GM21390 (cell line): ENCODE measurements around the gene DPF3.

Source experiments
- ATAC-seq: cut with Tn5 transposase; IDR thresholded peaks from one replicate; pipeline ENCODE4 v1.9.1; 2021; ENCODE audit not compliant: unreplicated experiment

DPF3 gene

GRCh38 chr14:72722201-72722785 lies 171.6 kb downstream of the DPF3 start:
- no peak for ATAC-seq

- ATAC-seq: no peak
These were observed 172.8 kb downstream of the DPF3 start for GRCh38 chr14:72721083-72721482.

DNA sequence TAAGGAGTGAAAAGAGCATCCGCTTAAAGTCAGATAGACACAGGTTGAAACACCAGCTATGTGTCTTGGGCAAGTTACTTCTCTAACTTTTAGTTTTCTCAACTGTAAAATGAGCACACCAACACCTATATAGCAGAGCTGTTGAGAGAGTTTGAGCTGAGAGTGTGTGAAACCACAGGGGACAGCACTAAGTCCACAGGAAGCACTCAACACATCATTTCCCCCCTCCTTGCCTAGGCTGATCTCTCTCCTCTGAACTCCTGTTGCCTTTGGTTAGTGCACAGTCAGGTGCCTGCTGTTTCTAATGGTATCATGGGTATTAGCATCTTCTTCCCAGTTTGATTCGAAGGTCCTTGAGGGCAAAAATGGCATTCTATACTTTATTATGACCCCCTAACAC lies 176.7 kb downstream of the DPF3 start:
- no peak for ATAC-seq

DNA sequence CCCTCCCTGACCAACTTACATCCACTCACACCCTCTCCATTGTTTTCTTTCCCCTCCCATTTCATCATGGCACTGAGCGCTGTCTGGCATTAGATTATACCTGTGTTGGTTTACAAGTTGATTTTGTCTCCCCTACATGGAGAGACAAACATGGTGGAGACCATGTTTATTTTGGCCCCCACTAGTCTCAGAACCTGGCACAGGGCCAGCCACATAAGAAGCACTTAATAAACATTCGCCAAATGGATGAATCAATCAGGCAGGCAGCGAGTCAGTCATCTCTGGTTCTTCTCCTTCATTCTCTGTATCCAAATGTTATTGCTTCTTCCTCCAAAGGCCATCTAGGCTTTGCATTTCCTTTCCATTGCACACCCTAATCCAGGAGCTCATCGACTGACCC lies 177.4 kb downstream of the DPF3 start:
- no peak for ATAC-seq

DNA sequence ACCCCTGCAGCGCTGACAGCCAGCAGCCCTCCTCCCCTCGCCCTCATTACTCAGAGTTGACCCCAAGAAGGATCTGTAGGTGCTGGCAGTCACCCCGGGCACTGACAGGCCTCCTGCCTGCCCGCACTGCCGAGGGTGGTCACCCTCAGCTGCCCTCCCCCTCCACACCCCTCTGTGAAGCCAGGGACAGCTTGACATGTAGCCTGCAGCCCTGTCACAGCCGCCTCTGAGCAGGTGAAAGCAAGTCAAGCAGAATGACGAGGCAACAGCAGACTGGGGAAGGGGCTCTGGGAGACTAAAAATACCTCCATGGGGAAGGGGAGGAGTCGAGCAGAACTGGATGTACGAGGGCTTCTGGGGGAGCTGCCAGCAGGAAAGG lies 178.1 kb downstream of the DPF3 start:
- no peak for ATAC-seq

- ATAC-seq: no peak
These were observed 178.6 kb downstream of the DPF3 start for GRCh38 chr14:72715215-72715849.

DNA sequence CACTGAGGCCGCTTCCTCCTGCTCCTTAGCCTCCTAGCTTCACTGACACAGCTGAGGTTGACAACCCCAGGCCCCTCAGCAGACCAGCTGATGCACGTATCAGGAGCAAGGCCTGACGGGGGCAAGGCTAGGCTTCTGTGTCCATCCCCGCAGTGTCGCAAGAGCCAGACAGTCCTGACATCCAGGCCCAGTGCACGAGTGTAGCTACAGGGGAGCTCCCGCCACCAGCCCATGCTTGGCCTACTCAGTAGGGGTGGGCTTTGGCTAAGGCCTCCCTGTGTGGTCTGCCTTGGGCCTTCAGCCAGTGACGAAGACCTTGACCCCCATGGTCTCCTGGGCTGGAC lies 179.1 kb downstream of the DPF3 start:
- no peak for ATAC-seq

- ATAC-seq: no peak
These were observed 179.8 kb downstream of the DPF3 start for GRCh38 chr14:72714094-72714493.

- ATAC-seq: no peak
These were observed 182.0 kb downstream of the DPF3 start for GRCh38 chr14:72711936-72712335.

GRCh38 chr14:72709916-72710611 lies 183.8 kb downstream of the DPF3 start:
- no peak for ATAC-seq

DNA sequence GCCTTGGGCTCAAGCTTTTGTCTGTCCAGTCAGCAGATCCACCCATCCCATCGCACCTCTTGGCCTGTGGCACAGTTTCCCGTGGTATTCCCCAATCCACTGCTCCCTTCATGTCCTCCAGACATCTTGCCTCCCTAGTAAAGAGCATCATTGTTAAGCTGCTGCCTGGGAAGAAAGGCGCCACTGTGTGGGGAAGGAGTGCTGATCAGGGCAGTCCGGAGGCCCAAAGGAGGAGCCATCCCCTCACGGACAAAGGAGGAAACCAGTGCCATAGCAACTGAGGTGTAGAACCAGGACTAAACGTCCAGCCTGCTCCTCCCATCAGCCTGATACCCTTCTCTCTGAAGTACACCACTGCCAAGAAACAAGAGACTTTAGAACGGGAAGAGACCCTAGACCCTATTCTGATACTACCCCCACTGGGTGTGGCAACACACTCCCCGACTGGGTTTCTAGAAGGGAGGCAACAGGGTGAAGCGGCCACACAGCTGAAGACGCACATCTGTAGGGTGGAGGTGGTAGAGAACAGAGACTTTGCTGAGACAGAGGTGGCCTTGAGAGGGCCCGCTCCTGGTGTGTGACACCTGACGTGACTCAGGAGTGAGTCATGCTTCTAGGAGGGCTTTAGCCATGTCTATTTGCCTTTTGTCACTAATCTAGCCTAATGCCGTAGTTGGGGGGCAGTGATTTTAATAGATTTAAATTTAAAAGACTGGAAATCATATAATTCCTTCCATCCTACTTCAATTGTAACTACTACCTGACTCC lies 185.0 kb downstream of the DPF3 start:
- no peak for ATAC-seq

GRCh38 chr14:72708222-72708621 lies 185.7 kb downstream of the DPF3 start:
- no peak for ATAC-seq

DNA sequence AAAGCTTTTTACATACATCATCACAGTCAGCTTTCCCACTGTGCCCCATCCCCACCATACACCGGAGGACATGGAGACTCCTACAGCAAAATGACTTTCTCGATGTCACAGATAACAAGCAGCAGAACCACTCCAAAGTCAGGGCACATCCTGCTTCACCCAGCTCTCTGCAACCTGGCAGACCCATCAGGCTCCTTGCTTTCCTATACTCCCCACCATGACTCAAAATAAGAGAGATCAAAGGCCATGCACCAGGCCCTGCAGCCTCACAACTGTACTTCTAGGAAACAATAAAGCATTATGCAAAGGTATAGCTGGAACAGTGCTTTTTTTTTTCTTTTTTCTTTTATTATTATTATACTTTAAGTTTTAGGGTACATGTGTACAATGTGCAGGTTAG lies 187.4 kb downstream of the DPF3 start:
- ATAC-seq: no peak

DNA sequence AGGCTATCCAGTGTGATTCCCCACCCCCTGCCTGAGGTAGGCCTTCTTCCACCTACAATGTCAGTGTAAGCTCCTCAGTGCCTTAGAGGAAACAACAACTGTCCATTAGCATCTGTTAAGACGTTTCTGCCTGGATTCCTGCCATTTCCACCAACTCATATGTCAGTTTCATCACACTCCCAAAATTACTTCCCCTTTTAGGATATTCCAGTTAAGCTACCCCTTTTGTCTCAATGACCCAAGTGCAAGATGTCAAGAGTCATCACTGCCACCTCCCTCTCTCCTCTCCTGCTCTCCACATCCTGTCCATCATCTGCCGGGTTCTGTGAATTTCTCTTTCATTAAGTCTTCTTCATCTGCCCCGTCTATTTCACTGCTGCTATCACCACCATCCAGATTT lies 189.4 kb downstream of the DPF3 start:
- ATAC-seq: no peak

GRCh38 chr14:72701605-72702004 lies 192.3 kb downstream of the DPF3 start:
- no peak for ATAC-seq

DNA sequence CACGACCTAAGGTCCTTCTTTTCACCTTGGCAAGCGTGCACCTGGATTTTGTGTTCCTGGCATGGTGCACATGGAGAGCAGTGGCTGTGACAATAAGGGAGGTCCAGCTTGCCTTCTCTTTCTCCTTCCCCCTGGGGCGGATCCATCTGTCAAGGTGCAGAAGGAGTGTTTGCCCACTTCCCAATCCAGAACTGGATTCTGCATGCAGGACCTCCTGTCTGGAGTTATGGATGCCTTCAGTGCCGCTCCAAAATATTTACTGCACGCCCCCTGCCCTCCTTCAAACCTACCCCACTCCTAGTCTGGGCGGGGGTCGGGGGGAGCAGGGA lies 192.7 kb downstream of the DPF3 start:
- no peak for ATAC-seq

DNA sequence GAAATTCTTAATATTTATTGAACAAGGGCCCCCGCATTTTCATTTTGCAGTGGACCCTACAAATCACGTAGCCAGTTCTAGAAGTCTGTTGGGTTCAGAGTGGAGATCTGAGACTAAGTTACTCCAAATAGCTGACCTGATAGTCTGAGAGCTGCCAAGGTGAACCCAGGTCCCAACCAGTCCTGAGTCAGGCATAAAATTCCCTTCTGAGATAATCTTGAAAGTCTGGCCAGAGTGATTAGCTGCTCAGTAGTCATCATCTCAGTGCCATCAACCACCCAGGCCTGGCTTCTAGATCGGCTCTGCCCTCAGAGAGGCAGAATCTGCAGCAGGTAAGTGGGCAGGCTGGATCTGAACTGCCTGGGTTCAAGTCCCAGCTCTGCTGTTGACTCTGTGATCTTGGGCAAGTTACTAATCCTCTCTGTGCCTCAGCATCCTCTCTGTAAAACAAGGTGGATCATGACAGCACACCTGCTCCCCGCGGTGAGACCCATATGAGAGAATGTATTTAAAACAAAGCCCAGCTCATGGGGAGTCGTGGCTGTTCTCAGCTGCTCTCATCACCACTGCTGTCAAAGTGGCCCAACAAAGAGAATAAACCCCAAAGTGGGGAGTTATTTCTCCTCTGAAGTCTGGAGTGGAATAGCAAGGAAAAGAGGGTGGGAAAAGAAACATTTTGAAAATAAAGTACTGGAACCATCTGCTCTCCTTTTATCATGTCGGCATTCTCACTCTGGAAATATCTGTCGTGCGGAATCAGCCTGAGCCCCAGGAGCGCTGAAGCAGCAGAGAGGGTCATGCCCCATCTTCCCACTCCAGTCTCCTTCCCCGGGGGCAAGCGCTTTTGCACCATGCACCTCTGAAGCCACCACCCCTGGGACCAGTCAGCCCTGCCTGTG lies 193.3 kb downstream of the DPF3 start:
- no peak for ATAC-seq

DNA sequence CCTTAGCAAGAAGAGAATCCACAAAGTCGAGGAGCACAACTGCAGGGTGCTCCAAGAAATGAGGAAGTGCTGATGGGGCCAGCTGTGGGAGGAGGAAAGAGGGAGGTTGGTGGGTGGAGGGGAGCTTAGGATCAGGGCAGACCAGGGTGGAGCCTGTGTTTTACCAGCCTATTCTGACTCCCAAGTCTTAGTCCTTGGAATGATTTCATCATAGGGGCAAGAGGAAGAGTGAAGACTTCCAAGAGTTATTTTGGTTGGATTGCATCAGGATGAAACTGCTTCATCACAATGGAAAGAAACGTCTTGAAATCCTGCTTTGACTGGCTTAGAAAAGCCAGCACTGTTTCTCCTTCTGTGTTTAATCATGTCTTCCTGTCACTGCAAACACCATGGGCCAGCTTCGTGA lies 194.0 kb downstream of the DPF3 start:
- no peak for ATAC-seq

DNA sequence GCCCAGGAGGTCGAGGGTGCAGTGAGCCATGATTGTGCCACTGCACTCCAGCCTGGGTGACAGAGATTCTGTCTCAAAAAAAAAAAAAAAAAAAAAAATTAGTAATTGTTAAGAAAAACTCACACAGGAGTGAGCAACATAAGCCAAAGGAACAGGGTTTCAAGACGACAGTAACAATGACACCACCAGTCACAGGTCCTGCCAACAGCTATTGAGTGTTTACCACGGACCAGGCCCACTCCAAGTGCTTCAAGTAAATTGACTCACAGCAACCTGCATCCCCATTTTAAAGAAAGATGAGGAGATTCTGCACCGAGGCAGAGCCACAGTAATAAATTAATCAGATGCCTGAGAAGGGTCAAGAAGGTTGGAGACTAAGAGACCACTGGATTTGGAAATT lies 194.5 kb downstream of the DPF3 start:
- no peak for ATAC-seq

DNA sequence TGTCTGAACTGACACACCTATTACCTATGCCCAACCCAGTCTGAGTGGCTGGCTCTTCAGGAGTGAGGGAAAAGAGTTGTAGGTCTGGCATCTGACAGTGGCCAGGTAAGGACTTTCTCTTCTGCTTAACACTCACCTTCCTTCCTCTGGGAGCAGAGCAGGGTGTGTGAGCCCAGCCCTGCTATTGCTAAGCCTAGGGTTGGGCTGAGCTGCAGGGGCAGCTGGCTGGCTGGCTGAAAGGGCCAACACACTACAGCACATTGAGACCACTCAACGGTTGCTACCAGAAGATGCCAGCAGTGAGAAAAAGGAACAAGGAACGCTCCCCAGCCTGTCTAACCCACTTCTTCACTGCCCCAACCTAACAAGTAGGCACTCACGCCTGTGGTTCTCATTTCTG lies 201.2 kb downstream of the DPF3 start:
- ATAC-seq: no peak

DNA sequence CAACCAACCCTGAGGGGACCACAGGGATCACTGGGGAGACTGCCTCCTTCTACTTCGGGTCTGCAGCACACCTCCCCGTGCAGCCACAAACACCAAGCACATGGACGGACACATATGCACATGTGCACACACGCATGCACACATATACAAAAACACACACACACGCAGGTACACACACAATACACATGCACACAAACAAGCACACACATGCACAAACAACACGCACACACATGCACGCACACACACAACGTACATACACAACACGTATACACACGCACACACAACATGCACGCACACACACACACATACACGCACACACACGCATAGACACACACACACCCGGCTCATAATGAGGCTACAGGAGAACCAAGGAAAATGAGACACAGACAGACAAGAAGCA lies 203.6 kb downstream of the DPF3 start:
- ATAC-seq: no peak
